ENCODE measurements around the gene SLC6A7. TPM values are rescaled to one million over a fixed set of nuclear protein-coding genes. Genes with fewer than 3 reads are reported as not detected.
"Not testable (repeated sequence)": the region's sequence is repeated elsewhere in the genome, so short reads cannot be mapped to it uniquely, and the experiment has no call there.

The SLC6A7 gene
- total RNA-seq, 2 donors from 2014 or later: 5.0 to 24.9 TPM

DNA sequence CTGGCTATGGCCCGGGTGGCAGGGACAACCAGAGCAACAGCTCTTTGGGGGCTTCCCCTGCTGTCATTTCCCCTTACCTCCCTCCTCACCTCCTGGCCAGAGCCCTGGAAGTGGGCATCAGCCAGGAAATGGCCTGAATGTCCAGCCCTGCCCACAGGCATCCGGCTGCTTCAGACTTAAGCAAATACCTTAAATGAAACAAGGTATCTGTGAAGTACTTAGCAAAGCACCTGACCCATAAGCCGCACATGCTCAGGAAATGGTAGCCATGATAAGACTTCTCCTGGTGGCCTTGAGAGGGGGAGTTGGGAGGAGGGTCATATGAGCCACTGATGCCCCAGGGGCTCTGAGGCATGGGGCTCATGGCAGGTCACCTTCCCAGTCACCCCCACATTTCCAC is 55.9 kb downstream of the SLC6A7 start:
- no peak overlapping the region for H3K4me3 ChIP-seq
- H3K27ac ChIP-seq: no peak overlapping the region
- no peaks in the 10 kb centered on the region for H3K9me3 ChIP-seq
- DNase-seq: no peak
- TF ChIP-seq, protein P1, sequence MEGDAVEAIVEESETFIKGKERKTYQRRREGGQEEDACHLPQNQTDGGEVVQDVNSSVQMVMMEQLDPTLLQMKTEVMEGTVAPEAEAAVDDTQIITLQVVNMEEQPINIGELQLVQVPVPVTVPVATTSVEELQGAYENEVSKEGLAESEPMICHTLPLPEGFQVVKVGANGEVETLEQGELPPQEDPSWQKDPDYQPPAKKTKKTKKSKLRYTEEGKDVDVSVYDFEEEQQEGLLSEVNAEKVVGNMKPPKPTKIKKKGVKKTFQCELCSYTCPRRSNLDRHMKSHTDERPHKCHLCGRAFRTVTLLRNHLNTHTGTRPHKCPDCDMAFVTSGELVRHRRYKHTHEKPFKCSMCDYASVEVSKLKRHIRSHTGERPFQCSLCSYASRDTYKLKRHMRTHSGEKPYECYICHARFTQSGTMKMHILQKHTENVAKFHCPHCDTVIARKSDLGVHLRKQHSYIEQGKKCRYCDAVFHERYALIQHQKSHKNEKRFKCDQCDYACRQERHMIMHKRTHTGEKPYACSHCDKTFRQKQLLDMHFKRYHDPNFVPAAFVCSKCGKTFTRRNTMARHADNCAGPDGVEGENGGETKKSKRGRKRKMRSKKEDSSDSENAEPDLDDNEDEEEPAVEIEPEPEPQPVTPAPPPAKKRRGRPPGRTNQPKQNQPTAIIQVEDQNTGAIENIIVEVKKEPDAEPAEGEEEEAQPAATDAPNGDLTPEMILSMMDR (IDR thresholded peaks at IDR 0.05): no peak
- no peak overlapping the region for H3K9ac ChIP-seq (ENCODE audit: low read depth in 2 of 2, low read length in 2 of 2)
- intact Hi-C loops (cut with DNase I): no loop called here
- no peaks in the 10 kb centered on the region for H3K36me3 ChIP-seq
- H3K27me3 ChIP-seq: no peaks in the 10 kb centered on the region
- H3K4me1 ChIP-seq: no peaks in the 10 kb centered on the region

DNA sequence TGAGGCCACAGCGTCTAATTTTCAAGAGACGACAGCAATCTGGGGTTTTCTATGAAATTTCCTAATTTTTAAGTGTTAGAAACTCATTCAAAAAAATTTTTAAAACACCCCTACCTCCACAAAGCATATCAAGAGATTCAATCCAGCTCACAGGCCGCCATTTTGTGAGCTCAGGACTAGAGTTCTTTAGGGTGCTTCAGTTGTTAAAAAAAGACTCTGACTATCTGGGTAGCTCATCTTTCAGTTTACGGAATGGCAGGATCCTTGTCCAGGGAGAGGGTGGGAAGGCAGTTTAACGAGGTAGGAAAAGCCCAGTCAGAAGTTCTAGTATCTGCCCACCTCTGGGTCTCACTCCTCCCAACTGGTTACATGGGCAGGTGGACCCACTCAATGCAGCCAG is 56.6 kb downstream of the SLC6A7 start:
- Histone ChIP-seq H3K36me3 (no peaks in the 10 kb centered on the region), H3K4me3 (no peak overlapping the region), H3K27me3 (no peaks in the 10 kb centered on the region), H3K9ac (ENCODE audit: low read depth in 2 of 2, low read length in 2 of 2) (no peak overlapping the region), H3K4me1 (no peaks in the 10 kb centered on the region), H3K9me3 (no peaks in the 10 kb centered on the region), H3K27ac (no peak overlapping the region)
- TF ChIP-seq, protein P1 (IDR thresholded peaks at IDR 0.05): no peak
- DNase-seq: no peak
- intact Hi-C loops (cut with DNase I): no loop called here

GRCh38 chr5:150246835-150247234 is 57.0 kb downstream of the SLC6A7 start:
- DNase-seq: no peak
- TF ChIP-seq, protein P1 (IDR thresholded peaks at IDR 0.05): no peak
- H3K27ac ChIP-seq: no peak overlapping the region

GRCh38 chr5:150247726-150248125 is 57.9 kb downstream of the SLC6A7 start:
- no peak for DNase-seq
- TF ChIP-seq, protein P1 (IDR thresholded peaks at IDR 0.05): no peak
- H3K9ac ChIP-seq (ENCODE audit: low read depth in 2 of 2, low read length in 2 of 2): no peak overlapping the region
- no peak overlapping the region for H3K4me3 ChIP-seq
- no peaks in the 10 kb centered on the region for H3K9me3 ChIP-seq
- no peaks in the 10 kb centered on the region for H3K36me3 ChIP-seq
- intact Hi-C loops (cut with DNase I): no loop called here
- H3K27ac ChIP-seq: no peak overlapping the region
- no peaks in the 10 kb centered on the region for H3K27me3 ChIP-seq
- H3K4me1 ChIP-seq: no peaks in the 10 kb centered on the region

More at GRCh38 chr5:150246835-150247234, 57.0 kb downstream of the SLC6A7 start:
- no peaks in the 10 kb centered on the region for H3K4me1 ChIP-seq
- no peaks in the 10 kb centered on the region for H3K27me3 ChIP-seq
- intact Hi-C loops (cut with DNase I): no loop called here
- no peak overlapping the region for H3K9ac ChIP-seq (ENCODE audit: low read depth in 2 of 2, low read length in 2 of 2)
- no peak overlapping the region for H3K4me3 ChIP-seq
- H3K36me3 ChIP-seq: no peaks in the 10 kb centered on the region
- no peaks in the 10 kb centered on the region for H3K9me3 ChIP-seq

GRCh38 chr5:150248493-150248892 is 58.6 kb downstream of the SLC6A7 start:
- intact Hi-C loops (cut with DNase I); DNase-seq; H3K36me3 ChIP-seq; H3K9ac ChIP-seq (ENCODE audit: low read depth in 2 of 2, low read length in 2 of 2); H3K27me3 ChIP-seq; H3K9me3 ChIP-seq; H3K4me1 ChIP-seq; H3K4me3 ChIP-seq; H3K27ac ChIP-seq: not testable (repeated sequence)

DNA sequence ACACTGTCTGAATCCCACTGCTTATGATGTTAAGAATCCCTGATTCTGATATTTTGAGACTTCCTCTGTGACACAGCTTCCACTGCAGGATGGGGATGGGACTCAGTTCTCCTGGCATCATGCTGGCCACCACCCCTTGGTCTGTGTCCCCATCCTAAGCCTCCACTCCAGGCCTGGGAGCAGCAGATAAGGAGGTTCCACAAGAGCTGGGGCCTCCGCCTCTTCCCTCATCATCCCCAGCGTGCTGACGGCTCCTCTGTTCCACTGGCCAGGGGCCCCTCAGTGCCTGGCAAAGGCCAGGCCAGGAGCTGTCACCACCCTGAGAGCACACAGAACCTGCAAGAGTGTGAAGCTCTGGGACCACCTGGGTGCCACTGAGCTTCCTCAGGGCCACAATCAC is 59.1 kb downstream of the SLC6A7 start:
- TF ChIP-seq, protein P1 (IDR thresholded peaks at IDR 0.05): no peak
- Histone ChIP-seq H3K27ac (no peak overlapping the region), H3K9ac (ENCODE audit: low read depth in 2 of 2, low read length in 2 of 2) (no peak overlapping the region), H3K9me3 (no peaks in the 10 kb centered on the region), H3K4me3 (no peak overlapping the region), H3K4me1 (no peaks in the 10 kb centered on the region), H3K36me3 (no peaks in the 10 kb centered on the region), H3K27me3 (no peaks in the 10 kb centered on the region)
- intact Hi-C loops (cut with DNase I): no loop called here
- no peak for DNase-seq

Data from colonic mucosa (tissue), 4 donors.